ENCODE results near the gene PHLDA2.
"Not testable (repeated sequence)": the region's sequence is repeated elsewhere in the genome, so short reads cannot be mapped to it uniquely, and the experiment has no call there.

Gene PHLDA2

DNA sequence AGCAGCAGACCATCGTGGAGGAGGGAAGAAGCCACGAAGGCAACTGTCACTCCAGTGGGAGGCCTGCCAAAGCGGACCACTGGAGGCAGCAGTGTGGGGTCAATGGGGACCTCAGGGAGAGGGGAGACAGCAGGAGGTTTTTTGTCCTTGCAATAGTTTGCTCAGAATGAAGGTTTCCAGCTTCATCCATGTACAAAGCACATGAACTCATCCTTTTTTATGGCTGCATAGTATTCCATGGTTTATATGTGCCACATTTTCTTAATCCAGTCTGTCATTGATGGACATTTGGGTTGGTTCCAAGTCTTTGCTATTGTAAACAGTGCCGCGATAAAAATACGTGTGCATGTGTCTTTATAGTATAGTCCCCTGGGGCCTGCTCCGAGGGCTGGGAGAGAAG is 23.9 kb downstream of the PHLDA2 start:
- not testable (repeated sequence) for H3K27ac ChIP-seq (ENCODE audit: low read length, poor library complexity, severe bottlenecking); H4K91ac ChIP-seq (ENCODE audit: low read length); H2BK12ac ChIP-seq (ENCODE audit: low read length in 2 of 2); H2AK5ac ChIP-seq (ENCODE audit: low read length, severe bottlenecking); H3K4me3 ChIP-seq (ENCODE audit: insufficient read depth in 1 of 2, low read depth in 1 of 2, low read length in 2 of 2); H3K4me2 ChIP-seq (ENCODE audit: low read length, poor library complexity, severe bottlenecking); H3K9me3 ChIP-seq (ENCODE audit: control insufficient read depth, low read length); H3K9ac ChIP-seq (ENCODE audit: low read length); H4K8ac ChIP-seq (ENCODE audit: low read length); H3K27me3 ChIP-seq (ENCODE audit: control insufficient read depth in 1 of 2, insufficient read depth in 1 of 2, low read length in 2 of 2); H3K4ac ChIP-seq (ENCODE audit: low read depth in 1 of 2, low read length in 2 of 2); H2BK5ac ChIP-seq (ENCODE audit: low read depth, low read length, poor library complexity, severe bottlenecking); H3K18ac ChIP-seq (ENCODE audit: low read depth in 1 of 2, low read length in 2 of 2); H2BK120ac ChIP-seq (ENCODE audit: low read depth, low read length); H3K23ac ChIP-seq (ENCODE audit: low read length in 2 of 2); H3K14ac ChIP-seq (ENCODE audit: low read length in 2 of 2); H2AFZ ChIP-seq (ENCODE audit: low read depth, low read length); DNase-seq; H2BK15ac ChIP-seq (ENCODE audit: low read depth, poor library complexity, severe bottlenecking)
- Histone ChIP-seq H3K79me1 (replicated peaks; ENCODE audit: low read length, poor library complexity, severe bottlenecking) (peaks cover 23% of the 10 kb centered on the region), H3K4me1 (ENCODE audit: control insufficient read depth, insufficient read depth, low read depth, low read length) (peaks cover 32% of the 10 kb centered on the region), H3K36me3 (ENCODE audit: control insufficient read depth in 1 of 2, insufficient read depth in 2 of 2, low read depth in 1 of 2, low read length in 2 of 2) (peaks cover 4 to 41% of the 10 kb centered on the region in 2 experiments)
- WGBS: 95% methylated on average over 7 of the region's 7 CpGs

DNA sequence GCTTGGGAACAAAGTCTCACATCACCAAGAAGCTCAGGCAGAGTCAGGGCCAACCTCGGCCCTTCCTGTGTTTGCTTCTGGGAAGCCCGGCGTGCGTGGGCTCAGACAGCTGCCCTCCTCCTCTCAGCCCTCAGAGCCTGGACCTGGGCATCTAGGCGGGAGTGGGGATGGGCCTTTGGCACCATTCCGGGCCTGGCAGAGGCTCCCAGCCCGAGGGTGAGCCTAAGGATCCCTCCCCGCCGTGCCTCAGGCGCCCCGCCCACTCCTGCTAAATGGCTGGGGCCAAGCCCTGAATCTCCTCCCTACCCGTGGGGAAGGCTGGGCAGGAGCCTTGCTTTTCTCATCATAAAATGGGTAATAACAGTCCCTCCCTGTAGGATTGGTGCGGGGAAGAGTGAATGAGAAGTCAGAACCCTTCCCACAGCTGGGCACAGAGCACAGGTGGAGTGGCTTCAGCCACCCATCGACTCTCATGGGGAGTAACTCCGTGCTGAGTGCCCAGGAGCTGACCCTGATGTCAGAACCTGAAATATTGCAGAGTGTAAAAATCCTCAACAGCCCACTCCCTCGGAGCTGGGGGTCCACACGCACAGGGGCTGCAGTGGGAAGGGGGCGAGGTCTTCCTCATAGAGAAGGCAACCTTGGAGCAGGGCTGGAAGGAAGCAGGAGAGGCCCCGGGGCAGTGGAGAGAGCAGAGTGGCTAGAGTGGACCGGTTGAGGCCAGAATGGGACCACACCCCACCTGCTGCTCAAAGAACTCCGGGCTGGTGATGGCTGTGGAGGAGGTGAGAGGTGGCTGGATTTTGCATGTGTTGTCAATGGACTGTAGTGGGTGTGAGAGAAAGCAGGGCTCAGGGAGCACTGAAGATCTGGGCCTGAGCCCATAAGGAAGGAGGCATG is 24.8 kb downstream of the PHLDA2 start:
- H3K4me1 ChIP-seq (ENCODE audit: control insufficient read depth, insufficient read depth, low read depth, low read length): peaks cover 33% of the 10 kb centered on the region
- H3K4ac ChIP-seq (ENCODE audit: low read depth in 1 of 2, low read length in 2 of 2): peak overlapping the region; percentile 12 to 24
- H3K4me2 ChIP-seq (ENCODE audit: low read length, poor library complexity, severe bottlenecking): no peak overlapping the region
- H2BK15ac ChIP-seq (ENCODE audit: low read depth, poor library complexity, severe bottlenecking): no peak overlapping the region
- H3K27me3 ChIP-seq (ENCODE audit: control insufficient read depth in 1 of 2, insufficient read depth in 1 of 2, low read length in 2 of 2): peaks cover 0 to 6% of the 10 kb centered on the region in 2 experiments
- H3K14ac ChIP-seq (ENCODE audit: low read length in 2 of 2): no peak overlapping the region
- H3K27ac ChIP-seq (ENCODE audit: low read length, poor library complexity, severe bottlenecking): no peak overlapping the region
- no peak overlapping the region for H2AFZ ChIP-seq (ENCODE audit: low read depth, low read length)
- no peaks in the 10 kb centered on the region for H3K9me3 ChIP-seq (ENCODE audit: control insufficient read depth, low read length)
- no peak overlapping the region for H2BK120ac ChIP-seq (ENCODE audit: low read depth, low read length)
- 90% methylated on average over 21 of the region's 21 CpGs for WGBS
- H3K36me3 ChIP-seq (ENCODE audit: control insufficient read depth in 1 of 2, insufficient read depth in 2 of 2, low read depth in 1 of 2, low read length in 2 of 2): peaks cover 4 to 32% of the 10 kb centered on the region in 2 experiments
- no peak overlapping the region for H3K23ac ChIP-seq (ENCODE audit: low read length in 2 of 2)
- no peak overlapping the region for H2BK12ac ChIP-seq (ENCODE audit: low read length in 2 of 2)
- H3K9ac ChIP-seq (ENCODE audit: low read length): no peak overlapping the region
- H3K79me1 ChIP-seq (replicated peaks; ENCODE audit: low read length, poor library complexity, severe bottlenecking): peaks cover 23% of the 10 kb centered on the region
- H4K8ac ChIP-seq (ENCODE audit: low read length): no peak overlapping the region
- peak overlapping the region; percentile 53 for H4K91ac ChIP-seq (ENCODE audit: low read length)
- no peak overlapping the region for H2BK5ac ChIP-seq (ENCODE audit: low read depth, low read length, poor library complexity, severe bottlenecking)
- no peak overlapping the region for H2AK5ac ChIP-seq (ENCODE audit: low read length, severe bottlenecking)
- H3K4me3 ChIP-seq (ENCODE audit: insufficient read depth in 1 of 2, low read depth in 1 of 2, low read length in 2 of 2): no peak overlapping the region
- H3K18ac ChIP-seq (ENCODE audit: low read depth in 1 of 2, low read length in 2 of 2): no peak overlapping the region
- no peak for DNase-seq

DNA sequence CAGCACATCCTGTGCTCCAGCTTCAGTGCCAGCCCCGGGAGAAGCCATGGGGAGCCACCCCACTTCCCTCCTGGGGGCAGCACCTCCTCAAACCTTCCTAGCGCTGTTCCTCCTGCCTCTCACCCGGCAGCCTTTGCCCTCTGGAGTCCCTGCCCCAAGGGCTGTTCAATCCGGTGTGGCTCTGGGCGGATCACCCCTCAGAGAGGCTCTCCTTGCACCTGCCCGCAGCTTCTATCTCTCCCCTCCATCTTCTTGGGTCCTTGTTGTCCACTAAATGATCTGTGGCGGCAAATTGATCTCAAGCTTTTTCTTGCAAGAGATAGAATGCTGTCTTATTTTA is 25.6 kb downstream of the PHLDA2 start:
- Histone ChIP-seq H3K23ac (ENCODE audit: low read length in 2 of 2) (no peak overlapping the region), H3K4ac (ENCODE audit: low read depth in 1 of 2, low read length in 2 of 2) (peak overlapping the region in 1 of 2 experiments; percentile 59), H3K36me3 (ENCODE audit: control insufficient read depth in 1 of 2, insufficient read depth in 2 of 2, low read depth in 1 of 2, low read length in 2 of 2) (peaks cover 4 to 25% of the 10 kb centered on the region in 2 experiments), H3K27me3 (ENCODE audit: control insufficient read depth in 1 of 2, insufficient read depth in 1 of 2, low read length in 2 of 2) (peaks cover 0 to 4% of the 10 kb centered on the region in 2 experiments), H2BK5ac (ENCODE audit: low read depth, low read length, poor library complexity, severe bottlenecking) (no peak overlapping the region), H3K4me3 (ENCODE audit: insufficient read depth in 1 of 2, low read depth in 1 of 2, low read length in 2 of 2) (peak overlapping the region in 1 of 2 experiments; percentile 89), H3K4me2 (ENCODE audit: low read length, poor library complexity, severe bottlenecking) (peak overlapping the region; percentile 15), H3K18ac (ENCODE audit: low read depth in 1 of 2, low read length in 2 of 2) (no peak overlapping the region), H3K79me1 (replicated peaks; ENCODE audit: low read length, poor library complexity, severe bottlenecking) (peaks cover 23% of the 10 kb centered on the region), H3K9me3 (ENCODE audit: control insufficient read depth, low read length) (no peaks in the 10 kb centered on the region), H3K27ac (ENCODE audit: low read length, poor library complexity, severe bottlenecking) (no peak overlapping the region), H2BK15ac (ENCODE audit: low read depth, poor library complexity, severe bottlenecking) (peak overlapping the region; percentile 26), H2AFZ (ENCODE audit: low read depth, low read length) (no peak overlapping the region), H3K4me1 (ENCODE audit: control insufficient read depth, insufficient read depth, low read depth, low read length) (peaks cover 37% of the 10 kb centered on the region), H3K14ac (ENCODE audit: low read length in 2 of 2) (no peak overlapping the region), H4K91ac (ENCODE audit: low read length) (peak overlapping the region; percentile 98), H4K8ac (ENCODE audit: low read length) (no peak overlapping the region), H2BK12ac (ENCODE audit: low read length in 2 of 2) (peak overlapping the region; percentile 60 to 89), H2BK120ac (ENCODE audit: low read depth, low read length) (peak overlapping the region; percentile 39), H2AK5ac (ENCODE audit: low read length, severe bottlenecking) (peak overlapping the region; percentile 23), H3K9ac (ENCODE audit: low read length) (no peak overlapping the region)
- 89% methylated on average over 6 of the region's 7 CpGs for WGBS
- DNase-seq: no peak

- H3K4ac ChIP-seq (ENCODE audit: low read depth in 1 of 2, low read length in 2 of 2): peak overlapping the region; percentile 71 to 79
- peak overlapping the region; percentile 85 to 90 for H3K18ac ChIP-seq (ENCODE audit: low read depth in 1 of 2, low read length in 2 of 2)
- no peaks in the 10 kb centered on the region for H3K27me3 ChIP-seq (ENCODE audit: control insufficient read depth in 1 of 2, insufficient read depth in 1 of 2, low read length in 2 of 2)
- no peak overlapping the region for H2BK5ac ChIP-seq (ENCODE audit: low read depth, low read length, poor library complexity, severe bottlenecking)
- peaks cover 23% of the 10 kb centered on the region for H3K79me1 ChIP-seq (replicated peaks; ENCODE audit: low read length, poor library complexity, severe bottlenecking)
- H3K23ac ChIP-seq (ENCODE audit: low read length in 2 of 2): no peak overlapping the region
- H4K91ac ChIP-seq (ENCODE audit: low read length): peak overlapping the region; percentile 98
- WGBS: 88% methylated on average over 17 of the region's 23 CpGs
- H2AK5ac ChIP-seq (ENCODE audit: low read length, severe bottlenecking): peak overlapping the region; percentile 23
- peaks cover 42% of the 10 kb centered on the region for H3K4me1 ChIP-seq (ENCODE audit: control insufficient read depth, insufficient read depth, low read depth, low read length)
- DNase-seq: no peak
- peak overlapping the region; percentile 44 for H2BK15ac ChIP-seq (ENCODE audit: low read depth, poor library complexity, severe bottlenecking)
- peak overlapping the region; percentile 78 for H3K4me2 ChIP-seq (ENCODE audit: low read length, poor library complexity, severe bottlenecking)
- peak overlapping the region; percentile 78 to 89 for H3K4me3 ChIP-seq (ENCODE audit: insufficient read depth in 1 of 2, low read depth in 1 of 2, low read length in 2 of 2)
- H3K27ac ChIP-seq (ENCODE audit: low read length, poor library complexity, severe bottlenecking): no peak overlapping the region
- peak overlapping the region; percentile 84 to 89 for H2BK12ac ChIP-seq (ENCODE audit: low read length in 2 of 2)
- peak overlapping the region; percentile 95 for H4K8ac ChIP-seq (ENCODE audit: low read length)
- H3K9me3 ChIP-seq (ENCODE audit: control insufficient read depth, low read length): no peaks in the 10 kb centered on the region
- peak overlapping the region in 1 of 2 experiments; percentile 75 for H3K14ac ChIP-seq (ENCODE audit: low read length in 2 of 2)
- no peak overlapping the region for H2AFZ ChIP-seq (ENCODE audit: low read depth, low read length)
- H3K9ac ChIP-seq (ENCODE audit: low read length): peak overlapping the region; percentile 83
- H3K36me3 ChIP-seq (ENCODE audit: control insufficient read depth in 1 of 2, insufficient read depth in 2 of 2, low read depth in 1 of 2, low read length in 2 of 2): peaks cover 4 to 20% of the 10 kb centered on the region in 2 experiments
- H2BK120ac ChIP-seq (ENCODE audit: low read depth, low read length): peak overlapping the region; percentile 39
Measured at GRCh38 chr11:2902784-2903671, 26.2 kb downstream of the PHLDA2 start.
